Mesodermal cell (in vitro differentiated cells): ENCODE results near the gene MZF1. TPM values are rescaled to one million over a fixed set of nuclear protein-coding genes. Genes with fewer than 3 reads are reported as not detected.
"Not testable (repeated sequence)": the region's sequence is repeated elsewhere in the genome, so short reads cannot be mapped to it uniquely, and the experiment has no call there.

Experiments used
- H3K27ac ChIP-seq: 2 replicates; pipeline ENCODE4 v1.7.0; 2013; ENCODE audit warnings: mild to moderate bottlenecking, low read depth, low read length, moderate library complexity; ENCODE audit not compliant: severe bottlenecking
- H3K36me3 ChIP-seq: 2 replicates; pipeline ENCODE4 v1.7.1; 2013; ENCODE audit warnings: mild to moderate bottlenecking, low read length, moderate library complexity; ENCODE audit not compliant: control insufficient read depth, insufficient read depth
- H3K4me1 ChIP-seq: one replicate; pipeline ENCODE4 v1.7.1; 2013; ENCODE audit warnings: mild to moderate bottlenecking, low read length; ENCODE audit not compliant: insufficient read depth, control insufficient read depth, poor library complexity, severe bottlenecking
- H3K4me3 ChIP-seq: 2 replicates; pipeline ENCODE4 v1.7.0; 2013; ENCODE audit warnings: low read length, control low read depth, mild to moderate bottlenecking; ENCODE audit not compliant: insufficient read depth, poor library complexity, severe bottlenecking; ENCODE audit errors: extremely low read depth
- H3K9me3 ChIP-seq: 2 replicates; pipeline ENCODE4 v1.7.1; 2013; ENCODE audit warnings: mild to moderate bottlenecking, low read length, moderate library complexity; ENCODE audit not compliant: control insufficient read depth
- WGBS, 2 experiments: methylation state at CpG; one replicate each; pipeline ENCODE4 v1.1.5; 2013; ENCODE audit warnings: missing lambda C conversion rate in 2 of 2; ENCODE audit not compliant: insufficient coverage in 2 of 2; 5-methylcytosine and 5-hydroxymethylcytosine counted together
- polyA plus RNA-seq, 2 experiments: library from polyadenylated mRNA; stranded (reverse); fragments of 50-300 nt; gene quantifications; one replicate each; pipeline ENCODE4 v1.2.3, GENCODE V29; 2013

The MZF1 gene
- polyA plus RNA-seq (2013, experiment 1 of 2) = 14.1 TPM
- polyA plus RNA-seq (2013, experiment 2 of 2) = 11.8 TPM

- H3K4me3 ChIP-seq = peak within 1 kb of the TSS; percentile 68
- peak within 1 kb of the TSS; percentile 99 for H3K27ac ChIP-seq
- H3K36me3 ChIP-seq = peaks cover 32% of the 10 kb centered on the region
- H3K4me1 ChIP-seq = peaks cover 4% of the 10 kb centered on the region
- H3K9me3 ChIP-seq = no peaks in the 10 kb centered on the region
- 0 to 1% methylated on average over 66 to 75 of the region's 75 CpGs for WGBS, 2 experiments
These were observed at the start of gene MZF1 for GRCh38 chr19:58572818-58573657. Gene MZF1 (minus strand): TSS chr19:58573335. CDS start chr19:58571389, 1,946 bp downstream.

DNA sequence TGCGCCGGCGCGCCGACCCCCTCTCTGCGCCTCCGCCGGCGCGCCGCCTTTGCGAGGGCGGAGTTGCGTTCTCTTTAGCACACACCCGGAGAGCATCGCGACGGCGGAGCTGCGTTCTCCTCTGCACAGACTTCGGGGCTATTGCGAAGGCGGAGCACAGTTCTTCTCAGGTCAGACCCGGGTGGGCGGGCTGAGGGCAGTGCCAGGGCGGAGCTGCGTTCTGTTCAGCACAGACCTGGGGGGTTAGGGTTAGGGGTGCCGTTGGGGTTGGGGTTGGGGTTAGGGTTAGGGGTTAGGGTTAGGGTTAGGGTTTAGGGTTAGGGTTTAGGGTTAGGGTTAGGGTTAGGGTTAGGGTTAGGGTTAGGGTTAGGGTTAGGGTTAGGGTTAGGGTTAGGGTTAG lies 34.1 kb upstream of the MZF1 start:
- not testable (repeated sequence) for H3K9me3 ChIP-seq, H3K4me3 ChIP-seq, H3K27ac ChIP-seq, H3K36me3 ChIP-seq, H3K4me1 ChIP-seq
- WGBS, 2 experiments = 100% methylated on average over 1 of the region's 28 CpGs; no CpG with 5 or more reads in 1 of the 2 experiments

DNA sequence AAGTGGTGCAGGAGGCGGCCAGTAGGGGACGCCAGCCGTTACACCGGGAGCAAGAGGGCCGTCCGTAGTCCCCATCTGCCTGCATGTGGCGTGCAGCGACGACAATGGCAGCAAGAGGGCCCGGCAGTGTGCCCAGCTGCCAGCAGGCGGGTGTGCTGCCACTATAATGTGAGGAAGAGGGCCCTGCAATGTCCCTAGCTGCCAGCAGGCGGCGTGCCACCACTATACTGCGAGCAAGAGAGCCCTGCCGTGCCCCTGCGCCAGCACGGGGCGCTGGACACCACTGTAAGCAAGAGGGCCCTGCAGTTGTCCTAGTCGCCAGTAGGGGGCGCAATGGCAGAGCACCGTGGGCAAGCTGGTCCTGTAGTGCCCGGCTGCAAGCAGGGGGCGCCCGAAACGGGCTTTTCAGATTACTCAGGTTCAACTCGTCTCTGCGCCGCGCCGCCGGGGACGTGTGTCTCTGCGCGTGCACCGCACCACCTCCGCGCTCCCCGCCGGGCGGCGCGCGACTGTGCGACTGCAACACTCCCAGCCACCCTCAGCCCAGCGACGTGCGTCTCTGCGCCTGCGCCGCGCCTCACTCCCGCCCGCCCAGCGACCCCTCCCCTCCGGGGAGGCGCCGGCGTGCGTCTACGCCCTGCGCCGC lies 33.2 kb upstream of the MZF1 start:
- H3K27ac ChIP-seq, H3K4me1 ChIP-seq, H3K36me3 ChIP-seq, H3K4me3 ChIP-seq, H3K9me3 ChIP-seq: not testable (repeated sequence)
- 80 to 90% methylated on average over 9 to 16 of the region's 62 CpGs for WGBS, 2 experiments

DNA sequence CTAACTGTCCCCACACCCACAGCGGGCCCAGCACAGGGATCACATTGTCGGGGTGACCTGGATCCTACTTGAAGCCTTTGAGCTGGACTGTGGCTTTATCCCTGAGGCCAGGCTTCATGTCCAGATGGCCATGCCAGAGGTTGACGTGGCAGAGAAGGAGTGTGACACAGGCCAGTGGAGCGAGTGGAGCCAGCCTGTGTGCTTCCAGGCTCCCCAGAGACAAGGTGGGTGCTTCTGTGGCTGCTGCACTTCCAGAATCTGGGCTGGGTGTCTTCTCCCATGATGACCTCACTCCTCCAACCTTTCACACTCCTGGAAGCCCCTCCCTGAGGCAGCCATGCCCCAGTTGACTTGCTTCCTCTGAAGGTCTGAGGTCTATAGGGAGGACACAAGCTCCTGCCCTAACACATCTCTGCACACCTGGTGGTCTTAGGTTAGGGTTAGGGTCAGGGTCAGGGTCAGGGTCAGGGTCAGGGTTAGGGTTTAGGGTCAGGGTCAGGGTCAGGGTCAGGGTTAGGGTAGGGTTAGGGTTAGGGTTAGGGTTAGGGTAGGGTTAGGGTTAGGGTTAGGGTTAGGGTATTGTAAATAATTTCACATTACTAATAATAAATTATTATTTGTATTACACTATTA lies 13.1 kb upstream of the MZF1 start:
- Histone ChIP-seq H3K36me3 (peaks cover 29% of the 10 kb centered on the region), H3K27ac (no peak overlapping the region), H3K9me3 (no peaks in the 10 kb centered on the region), H3K4me3 (no peak overlapping the region), H3K4me1 (peaks cover 8% of the 10 kb centered on the region)
- 91 to 95% methylated on average over 4 of the region's 4 CpGs for WGBS, 2 experiments

DNA sequence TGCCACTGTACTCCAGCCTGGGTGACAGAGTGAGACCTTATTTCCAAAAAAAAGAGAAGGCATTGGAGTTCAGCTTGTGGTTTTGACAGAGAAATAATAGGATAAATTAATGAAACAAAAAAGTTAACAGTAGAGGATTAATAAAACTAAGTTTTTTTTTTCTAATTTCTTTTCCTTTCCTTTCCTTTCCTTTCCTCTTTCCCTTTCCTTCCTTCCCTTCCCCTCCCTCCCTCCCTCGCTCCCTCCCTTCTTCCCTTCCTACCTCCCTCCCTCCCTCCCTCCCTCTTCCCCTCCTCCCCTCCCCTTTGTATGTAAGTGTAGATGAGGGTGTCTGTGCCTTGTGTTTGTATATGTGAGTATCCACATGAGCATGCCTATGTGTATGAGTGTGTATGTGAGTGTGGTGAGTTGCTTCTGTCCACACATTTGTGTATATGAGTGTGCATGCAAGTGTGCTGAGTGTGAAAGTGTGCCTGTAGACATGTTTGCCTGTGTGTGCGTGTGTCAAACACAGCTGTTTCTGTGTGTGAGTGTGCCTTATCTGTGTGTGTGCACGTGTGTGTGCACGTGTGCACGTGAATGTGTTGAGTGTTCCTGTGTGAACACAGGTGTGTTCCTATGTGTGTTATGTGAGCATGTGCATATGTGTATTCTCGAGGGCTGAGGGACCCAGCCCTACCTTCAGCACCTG lies 12.5 kb upstream of the MZF1 start:
- Histone ChIP-seq H3K4me1 (peaks cover 12% of the 10 kb centered on the region), H3K4me3 (no peak overlapping the region), H3K27ac (no peak overlapping the region), H3K9me3 (no peaks in the 10 kb centered on the region), H3K36me3 (peaks cover 29% of the 10 kb centered on the region)
- 74 to 80% methylated on average over 5 of the region's 6 CpGs for WGBS, 2 experiments

GRCh38 chr19:58584498-58585441 lies 11.6 kb upstream of the MZF1 start:
- Histone ChIP-seq H3K4me3 (no peak overlapping the region), H3K36me3 (peaks cover 29% of the 10 kb centered on the region), H3K27ac (no peak overlapping the region), H3K9me3 (no peaks in the 10 kb centered on the region), H3K4me1 (peaks cover 13% of the 10 kb centered on the region)
- 84 to 93% methylated on average over 2 to 3 of the region's 9 CpGs for WGBS, 2 experiments

DNA sequence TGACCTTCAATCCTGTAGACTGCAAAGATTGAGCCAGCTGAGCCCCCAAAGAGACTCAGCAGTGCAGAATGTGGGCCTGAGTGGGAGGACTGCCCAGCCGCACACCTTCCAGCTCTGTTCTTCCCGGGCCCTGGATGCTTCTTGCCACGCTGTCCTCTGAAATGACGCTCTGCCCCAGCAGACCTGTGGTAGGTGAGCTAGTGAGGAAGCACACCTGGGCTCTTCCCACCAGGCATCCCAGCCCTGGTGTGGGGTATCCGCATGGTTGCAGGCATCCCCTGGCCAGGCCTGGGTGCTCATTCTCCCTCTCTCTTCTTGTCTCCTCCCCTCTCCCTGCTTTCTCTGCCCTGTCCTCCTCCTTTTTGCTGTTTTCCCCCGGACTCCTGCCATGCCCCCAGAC lies 9.8 kb upstream of the MZF1 start:
- Histone ChIP-seq H3K27ac (no peak overlapping the region), H3K9me3 (no peaks in the 10 kb centered on the region), H3K4me1 (peaks cover 13% of the 10 kb centered on the region), H3K36me3 (peaks cover 29% of the 10 kb centered on the region), H3K4me3 (no peak overlapping the region)
- 89 to 94% methylated on average over 5 to 6 of the region's 6 CpGs for WGBS, 2 experiments

DNA sequence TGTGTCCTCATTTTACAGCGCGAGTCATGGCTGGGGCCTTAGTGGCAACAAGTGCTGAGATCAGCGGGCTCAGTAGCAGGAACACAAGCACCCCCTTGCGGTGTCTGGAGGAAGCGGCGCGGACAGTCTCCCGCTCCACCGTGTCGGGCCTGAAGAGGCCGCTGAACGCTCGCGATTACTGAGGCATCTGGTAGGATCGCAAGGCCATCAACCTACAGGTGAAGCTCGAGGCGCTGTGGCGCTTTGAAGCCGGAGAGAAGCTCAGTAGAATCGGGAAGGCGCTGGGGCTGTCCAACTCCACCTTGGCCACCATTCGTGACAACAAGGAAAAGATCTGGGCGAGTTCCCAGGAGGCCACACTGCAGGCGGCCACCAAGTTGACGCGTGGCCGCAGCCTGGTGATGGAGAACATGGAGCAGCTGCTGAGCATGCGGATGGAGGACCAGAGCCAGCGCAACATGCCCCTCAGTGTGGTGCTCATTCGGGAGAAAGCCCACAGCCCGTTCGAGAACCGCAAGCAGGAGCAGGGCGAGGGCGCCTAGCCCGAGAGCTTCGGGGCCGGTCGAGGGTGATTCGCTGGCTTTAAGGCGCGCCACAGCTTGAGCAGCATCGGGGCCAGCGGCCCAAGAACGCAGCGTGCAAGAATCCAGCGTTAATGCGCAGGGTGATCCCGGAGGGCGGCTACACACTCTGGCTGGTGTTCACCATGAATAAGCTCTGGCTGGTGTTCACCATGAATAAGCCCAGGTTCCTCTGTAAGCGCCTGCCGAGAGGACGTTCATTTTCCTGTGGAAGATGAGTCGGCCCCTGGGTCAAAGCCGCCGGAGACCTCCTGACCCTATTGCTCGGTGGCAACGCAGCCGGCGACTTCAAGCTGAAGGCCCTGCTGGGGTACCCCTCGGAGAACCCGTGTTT lies 8.3 kb upstream of the MZF1 start:
- Histone ChIP-seq H3K9me3 (no peaks in the 10 kb centered on the region), H3K27ac (peak overlapping the region; percentile 45), H3K36me3 (peaks cover 29% of the 10 kb centered on the region), H3K4me3 (no peak overlapping the region), H3K4me1 (peaks cover 11% of the 10 kb centered on the region)
- 72 to 74% methylated on average over 62 of the region's 62 CpGs for WGBS, 2 experiments

GRCh38 chr19:58579473-58580142 lies 6.5 kb upstream of the MZF1 start:
- H3K4me1 ChIP-seq = peaks cover 7% of the 10 kb centered on the region
- WGBS, 2 experiments = 86 to 97% methylated on average over 6 to 7 of the region's 8 CpGs
- H3K4me3 ChIP-seq = no peak overlapping the region
- peaks cover 23% of the 10 kb centered on the region for H3K36me3 ChIP-seq
- no peak overlapping the region for H3K27ac ChIP-seq
- H3K9me3 ChIP-seq = no peaks in the 10 kb centered on the region
